HL-60/S4 (cell line): ENCODE data around the gene FRK.
"Not testable (repeated sequence)": the region's sequence is repeated elsewhere in the genome, so short reads cannot be mapped to it uniquely, and the experiment has no call there.

ENCODE experiments used
- in situ Hi-C: fragments of 300-500 bp; cut with MboI; formaldehyde crosslinking; loops from 2 replicates; pipeline ENCODE4 v1.14.3; 2022; ENCODE audit warnings: low sequenced_read_pairs

Gene FRK

GRCh38 chr6:116078522-116078921 is 17.8 kb upstream of the FRK start:
- in situ Hi-C loops, result no loop called here

DNA sequence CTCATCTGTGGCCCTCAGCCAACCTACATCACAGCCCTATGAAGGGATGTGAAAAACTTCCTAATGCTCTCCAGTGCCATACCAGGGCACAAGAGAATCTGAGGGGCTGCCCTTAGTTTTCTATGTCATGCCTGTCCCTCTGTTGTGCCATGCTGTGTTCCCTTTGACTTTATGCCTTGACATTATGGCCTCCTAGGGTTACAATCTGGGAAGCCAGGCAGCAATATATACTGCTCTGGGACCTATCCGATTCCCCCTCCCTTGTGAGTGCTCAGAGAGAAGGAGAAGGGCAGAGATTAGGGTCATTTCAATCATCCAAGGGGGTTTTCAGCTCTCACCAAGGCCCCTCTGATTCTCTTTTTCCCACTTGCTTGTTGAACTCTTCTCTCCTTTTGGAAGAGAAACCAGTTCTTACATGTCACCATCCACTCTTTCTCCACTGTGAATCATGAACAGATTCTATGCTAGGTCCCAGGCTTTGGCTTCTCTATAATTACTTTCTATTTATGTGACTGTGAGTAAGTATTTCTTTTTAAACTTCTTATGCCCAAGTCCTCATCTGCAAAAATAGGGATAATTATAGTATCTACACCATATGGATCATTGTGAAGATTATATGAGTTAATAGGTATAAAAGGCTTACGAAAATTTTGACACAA is 14.2 kb upstream of the FRK start:
- in situ Hi-C loops, result no loop called here

DNA sequence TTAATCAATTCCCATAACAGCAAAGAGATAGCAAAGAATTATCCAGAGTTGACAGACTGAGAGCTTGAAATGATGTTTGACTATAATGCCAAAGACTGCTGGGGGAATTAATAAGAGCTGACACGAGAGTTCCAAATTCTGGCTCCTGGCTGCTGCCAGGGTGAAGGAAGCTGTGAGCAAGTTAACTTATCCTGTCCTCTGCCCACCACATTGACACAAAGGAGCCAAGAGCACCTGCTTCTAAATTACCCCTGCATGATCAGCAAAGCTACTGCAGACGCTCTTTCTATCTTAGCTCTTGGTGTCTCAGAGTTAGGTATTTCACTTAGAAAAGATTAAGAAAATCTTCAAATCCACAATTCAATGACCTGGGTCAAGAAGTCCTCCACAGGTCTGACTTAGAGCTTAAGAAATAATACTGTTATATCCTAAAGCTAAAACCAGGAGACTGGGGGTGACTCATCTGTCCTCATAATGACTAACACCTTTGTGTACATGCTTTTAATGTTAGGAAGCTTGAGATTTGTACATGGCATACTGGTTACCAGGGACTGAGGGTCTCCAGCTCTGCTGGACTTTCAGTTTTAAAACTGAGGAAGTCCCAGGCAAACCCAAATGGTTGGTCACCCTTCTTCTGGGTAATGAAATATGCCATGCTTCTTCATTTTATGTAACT is 13.2 kb upstream of the FRK start:
- in situ Hi-C loops, result no loop called here

- in situ Hi-C loops, result no loop called here
Observed at GRCh38 chr6:116072368-116072767, 11.7 kb upstream of the FRK start.

- in situ Hi-C loops, result no loop called here
Observed at GRCh38 chr6:116070616-116071389, 10.1 kb upstream of the FRK start.

GRCh38 chr6:116070101-116070500 is 9.4 kb upstream of the FRK start:
- in situ Hi-C loops, result no loop called here

DNA sequence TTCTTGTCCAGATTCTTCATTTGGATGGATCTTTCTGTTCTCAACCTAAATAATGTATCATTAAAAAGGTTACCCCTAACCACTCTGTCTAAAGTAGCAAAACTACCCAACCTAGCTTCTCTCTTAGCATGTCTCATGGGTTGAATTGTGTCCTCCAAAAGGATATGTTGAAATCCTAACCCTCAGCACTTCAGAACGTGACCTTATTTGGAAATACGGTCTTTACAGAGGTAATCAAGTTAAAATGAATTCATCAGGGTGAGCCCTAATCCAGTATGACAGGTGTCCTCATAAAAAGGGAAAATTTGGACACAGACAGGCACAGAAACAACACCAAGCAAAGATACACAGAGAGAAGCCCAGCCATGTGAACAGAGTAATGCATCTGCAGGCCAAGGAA is 6.1 kb upstream of the FRK start:
- in situ Hi-C loops, result no loop called here

- in situ Hi-C loops, result no loop called here
Observed at GRCh38 chr6:116064666-116065065, 4.0 kb upstream of the FRK start.

- in situ Hi-C loops, result no loop called here
Observed at GRCh38 chr6:116062496-116062895, 1.8 kb upstream of the FRK start.

GRCh38 chr6:116059713-116060571 is 749 bp downstream of the FRK start:
- in situ Hi-C loops, result no loop called here

- in situ Hi-C loops, result no loop called here
Observed at GRCh38 chr6:116057766-116058165, 2.9 kb downstream of the FRK start.

DNA sequence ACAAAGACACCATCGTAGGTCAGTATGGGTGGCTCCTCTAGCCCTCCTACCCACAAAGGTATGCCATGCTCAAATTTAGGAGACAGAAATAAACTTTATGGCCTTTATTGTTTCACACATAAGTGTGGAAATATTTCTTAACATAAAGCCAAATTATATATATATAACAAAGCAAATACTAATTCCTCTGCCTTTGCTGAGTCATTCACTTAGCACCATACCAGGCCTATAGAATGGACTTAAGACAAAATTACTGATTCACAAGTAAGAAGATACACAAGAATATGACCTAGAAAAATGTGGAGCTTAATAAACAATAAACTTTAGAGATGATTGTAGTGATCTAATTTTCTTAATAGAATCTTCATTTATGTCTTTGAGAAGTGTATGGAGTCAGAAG is 5.2 kb downstream of the FRK start:
- in situ Hi-C loops, result no loop called here

GRCh38 chr6:116051244-116051643 is 9.4 kb downstream of the FRK start:
- in situ Hi-C loops, result no loop called here

DNA sequence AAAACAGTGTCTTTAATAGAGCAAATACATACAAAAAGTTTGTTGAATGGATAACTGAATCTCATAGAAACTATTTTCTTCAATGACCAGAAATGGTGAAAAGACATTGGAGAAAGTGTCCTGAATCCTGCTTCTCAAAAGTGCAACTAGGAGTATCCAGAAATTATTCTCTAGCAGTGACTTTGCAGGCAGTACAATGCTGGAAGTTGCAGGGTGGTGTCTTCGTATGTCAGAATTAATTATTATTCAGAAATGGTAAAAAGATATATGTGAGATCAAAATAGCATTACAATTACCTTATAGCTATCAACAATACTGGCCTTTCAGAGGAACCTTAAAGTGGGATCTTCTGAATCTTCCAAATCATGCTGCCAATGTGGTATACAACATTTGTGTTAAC is 10.0 kb downstream of the FRK start:
- in situ Hi-C loops, result no loop called here

DNA sequence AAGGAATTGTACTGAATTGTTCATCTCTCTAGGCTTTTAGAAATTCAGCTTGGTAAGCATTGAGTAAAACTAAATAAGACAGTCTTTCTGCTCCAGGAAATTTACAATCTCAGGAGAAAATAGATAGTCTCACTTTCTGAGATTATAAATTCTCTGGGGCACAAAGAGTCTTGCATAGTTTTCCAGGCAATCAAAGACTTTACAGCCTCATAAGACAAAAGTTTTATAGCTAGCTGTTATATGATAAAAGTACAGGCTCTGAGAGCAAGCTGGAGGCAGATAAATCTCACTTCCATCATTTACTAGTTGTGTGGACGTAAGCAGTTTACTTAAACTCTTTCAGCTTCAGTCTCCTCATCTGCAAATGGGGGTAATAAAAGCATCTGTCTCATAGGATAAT is 11.4 kb downstream of the FRK start:
- in situ Hi-C loops, result no loop called here

- in situ Hi-C loops, result no loop called here
Observed at GRCh38 chr6:116047173-116047933, 13.3 kb downstream of the FRK start.

DNA sequence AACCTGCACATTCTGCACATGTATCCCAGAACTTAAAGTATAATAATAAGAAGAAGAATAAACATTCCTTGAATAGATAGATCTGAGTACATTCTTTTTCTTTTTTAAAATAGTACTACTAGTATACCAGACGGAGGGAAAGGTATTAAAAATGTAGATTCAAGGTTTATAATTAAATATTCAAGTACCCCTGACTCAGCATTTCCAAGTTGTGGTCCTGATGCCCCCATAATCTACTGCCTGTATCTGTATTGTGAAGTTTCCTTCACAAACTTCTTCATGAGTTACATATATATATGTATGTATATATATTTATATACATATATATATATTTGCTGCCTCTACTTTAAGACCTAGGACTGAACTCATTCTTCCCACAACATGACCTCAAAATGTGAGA is 14.0 kb downstream of the FRK start:
- in situ Hi-C loops, result no loop called here

DNA sequence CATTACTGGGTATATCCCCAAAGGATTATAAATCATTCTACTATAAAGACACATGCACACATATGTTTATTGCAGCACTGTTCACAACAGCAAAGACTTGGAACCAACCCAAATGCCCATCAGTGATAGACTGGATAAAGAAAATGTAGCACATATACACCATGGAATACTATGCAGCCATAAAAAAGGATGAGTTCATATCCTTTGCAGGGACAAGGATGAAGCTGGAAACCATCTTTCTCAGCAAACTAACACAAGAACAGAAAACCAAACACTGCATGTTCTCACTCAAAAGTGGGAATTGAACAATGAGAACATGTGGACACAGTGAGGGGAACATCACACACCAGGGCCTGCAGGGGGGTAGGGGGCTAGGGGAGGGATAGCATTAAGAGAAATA is 14.4 kb downstream of the FRK start:
- in situ Hi-C loops, result not testable (repeated sequence)

DNA sequence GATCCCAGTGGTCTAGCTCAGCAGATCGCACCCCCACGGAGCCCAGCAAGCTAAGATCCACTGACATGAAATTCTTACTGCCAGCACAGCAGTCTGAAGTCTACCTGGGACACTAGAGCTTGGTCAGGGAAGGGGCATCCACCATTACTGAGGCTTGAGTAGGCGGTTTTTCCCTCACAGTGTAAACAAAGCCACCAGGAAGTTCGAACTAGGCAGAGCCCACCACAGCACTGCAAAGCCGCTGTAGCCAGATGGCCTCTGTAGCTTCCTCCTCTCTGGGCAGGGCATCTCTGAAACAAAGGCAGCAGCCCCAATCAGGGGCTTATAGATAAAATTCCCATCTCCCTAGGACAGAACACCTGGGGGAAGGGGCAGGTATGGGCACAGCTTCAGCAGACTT is 18.8 kb downstream of the FRK start:
- in situ Hi-C loops, result no loop called here

DNA sequence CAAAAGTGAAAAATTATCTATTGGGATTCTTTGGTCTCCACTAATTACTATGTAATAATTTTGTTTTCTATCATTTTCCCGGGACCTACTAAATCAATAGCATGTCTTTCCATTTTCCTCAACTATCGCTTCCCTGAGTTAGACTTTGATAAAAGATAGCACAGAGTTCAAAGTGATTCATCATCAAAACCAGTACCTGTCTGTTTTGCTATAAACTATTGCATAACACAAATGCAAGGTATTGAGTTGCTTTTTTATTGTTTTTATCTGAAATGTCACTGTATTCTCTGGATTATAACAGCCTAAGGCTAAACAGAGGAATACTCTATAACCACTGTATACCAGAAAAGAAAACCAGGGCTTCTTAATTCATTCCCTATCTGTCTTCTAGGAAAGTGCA is 19.7 kb downstream of the FRK start:
- in situ Hi-C loops, result no loop called here
